HG02938 (cell line): ENCODE results near the gene GPR18.
A peak's percentile ranks its signal among the peaks of the same experiment; 100 is the strongest.
"Not testable (repeated sequence)": the region's sequence is repeated elsewhere in the genome, so short reads cannot be mapped to it uniquely, and the experiment has no call there.

Experiments used
- ATAC-seq: cut with Tn5 transposase; IDR thresholded peaks from one replicate; pipeline ENCODE4 v1.9.1; 2021; ENCODE audit warnings: mild to moderate bottlenecking, moderate library complexity; ENCODE audit not compliant: unreplicated experiment

GPR18 gene

DNA sequence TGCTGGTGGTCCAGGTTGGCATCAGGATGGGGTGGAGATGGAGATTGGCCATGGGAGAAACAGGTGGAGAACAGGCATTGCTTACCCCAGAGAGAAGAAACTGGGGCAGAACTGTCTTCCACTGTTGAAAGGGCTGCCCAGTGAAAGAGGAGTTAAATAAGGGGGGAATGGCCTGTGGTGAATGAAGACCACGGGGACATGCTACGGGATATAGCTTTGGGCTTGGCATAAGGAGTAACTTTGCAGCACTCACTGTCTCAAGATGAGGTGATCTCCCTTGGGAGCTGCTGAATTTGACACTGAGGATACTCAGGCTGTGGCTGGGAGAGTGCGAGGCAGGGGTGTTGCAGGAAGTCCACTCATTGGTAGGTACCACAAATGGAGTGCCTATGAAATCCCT, 10.6 kb upstream of the GPR18 start:
- no peak for ATAC-seq

GRCh38 chr13:99267927-99268326, 9.7 kb upstream of the GPR18 start:
- no peak for ATAC-seq

- no peak for ATAC-seq
These were observed 8.6 kb upstream of the GPR18 start for GRCh38 chr13:99266827-99267226.

GRCh38 chr13:99265821-99266426, 7.7 kb upstream of the GPR18 start:
- ATAC-seq: peak; percentile 46

GRCh38 chr13:99265162-99265800, 7.1 kb upstream of the GPR18 start:
- no peak for ATAC-seq

DNA sequence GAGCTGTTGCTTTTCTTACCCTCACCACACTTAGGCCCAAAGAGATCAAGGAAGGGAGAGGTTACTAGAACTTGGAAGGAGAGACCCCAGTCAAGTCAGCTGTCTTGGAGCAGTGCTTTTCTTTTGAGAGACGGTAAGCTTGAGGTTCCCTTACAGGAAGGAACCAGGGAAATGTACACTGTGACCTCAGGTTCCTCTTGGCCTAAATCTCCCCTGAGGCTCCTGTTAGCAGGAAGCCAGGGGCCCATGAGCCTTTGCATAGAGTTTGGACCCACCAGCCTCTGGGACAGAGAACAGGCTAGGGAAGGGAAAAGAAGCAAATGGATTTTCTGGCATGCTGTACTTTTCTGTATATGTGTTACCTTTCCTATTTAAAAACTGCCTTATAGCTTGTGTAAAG, 5.9 kb upstream of the GPR18 start:
- ATAC-seq: no peak

- no peak for ATAC-seq
These were observed 5.1 kb upstream of the GPR18 start for GRCh38 chr13:99263126-99263785.

GRCh38 chr13:99261059-99261458, 2.9 kb upstream of the GPR18 start:
- no peak for ATAC-seq

- no peak for ATAC-seq
These were observed 2.0 kb upstream of the GPR18 start for GRCh38 chr13:99260216-99260615.

- peak; percentile 70 for ATAC-seq
These were observed 767 bp upstream of the GPR18 start for GRCh38 chr13:99258946-99259345.

GRCh38 chr13:99257291-99257690, 888 bp downstream of the GPR18 start:
- no peak for ATAC-seq

GRCh38 chr13:99256709-99257108, 1.5 kb downstream of the GPR18 start:
- ATAC-seq: no peak

DNA sequence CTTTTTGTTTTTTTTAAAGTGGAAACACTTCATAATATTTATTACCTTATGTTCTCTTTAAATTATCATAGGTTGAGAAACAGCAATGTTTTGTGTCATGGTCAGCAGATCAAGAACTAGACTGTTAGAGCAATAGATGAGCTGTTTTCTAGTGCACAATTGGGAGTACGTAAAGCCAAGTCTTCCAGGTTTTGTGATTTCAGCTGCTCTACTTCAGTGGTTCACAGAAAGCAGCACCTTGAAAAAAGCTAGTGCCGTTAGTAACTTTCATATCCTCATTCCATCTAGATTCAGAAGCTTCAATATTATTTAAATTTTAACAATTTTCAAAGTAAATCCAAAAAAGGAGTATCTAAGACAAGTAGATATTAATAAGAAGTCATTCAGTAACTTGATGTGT, 1.9 kb downstream of the GPR18 start:
- ATAC-seq: no peak

- no peak for ATAC-seq
These were observed 2.9 kb downstream of the GPR18 start for GRCh38 chr13:99255271-99255670.

- ATAC-seq: no peak
These were observed 3.3 kb downstream of the GPR18 start for GRCh38 chr13:99254830-99255229.

DNA sequence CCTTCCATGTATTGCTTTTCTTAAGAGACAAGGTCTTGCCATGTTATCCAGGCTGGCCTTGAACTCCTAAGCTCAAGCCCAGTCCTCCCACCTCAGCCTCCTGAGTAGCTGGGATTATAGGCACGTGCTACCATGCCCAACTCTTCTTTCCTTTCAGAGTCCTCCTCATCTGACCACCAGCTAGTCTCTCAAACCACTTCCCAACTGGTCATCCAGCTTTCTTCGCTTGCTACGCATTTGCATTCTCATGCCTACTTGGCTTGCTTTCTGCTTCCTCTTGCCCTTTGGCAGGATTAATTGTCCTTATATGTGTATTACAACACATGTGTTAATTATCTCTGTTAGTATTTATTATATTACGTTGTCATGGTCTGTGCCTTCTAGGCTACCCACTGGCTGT, 6.3 kb downstream of the GPR18 start:
- no peak for ATAC-seq

- no peak for ATAC-seq
These were observed 7.0 kb downstream of the GPR18 start for GRCh38 chr13:99250982-99251825.

- not testable (repeated sequence) for ATAC-seq
These were observed 8.6 kb downstream of the GPR18 start for GRCh38 chr13:99249606-99250005.

GRCh38 chr13:99249178-99249577, 9.0 kb downstream of the GPR18 start:
- ATAC-seq: not testable (repeated sequence)

GRCh38 chr13:99246100-99246499, 12.1 kb downstream of the GPR18 start:
- ATAC-seq: no peak

GRCh38 chr13:99237981-99238662, 20.1 kb downstream of the GPR18 start:
- no peak for ATAC-seq
